BJ (cell line): ENCODE results near the gene ESR1. TPM values are rescaled to one million over a fixed set of nuclear protein-coding genes. Genes with fewer than 3 reads are reported as not detected.
A peak's percentile ranks its signal among the peaks of the same experiment; 100 is the strongest.

Experiments used
- CTCF ChIA-PET: fragments of 350-600 bp; formaldehyde crosslinking; extraction: SDS; loops from one replicate; lab custom pipeline; 2021; ENCODE audit warnings: antibody characterized with exemption, inconsistent platforms; lab: Yijun Ruan, JAX
- POLR2A ChIA-PET: fragments of 300-600 bp; sonication (Branson Sonifier 250); formaldehyde crosslinking; extraction: SDS; loops from one replicate; lab custom pipeline; 2021; ENCODE audit warnings: antibody characterized with exemption; lab: Charles Lee
- DNase-seq: peaks from one replicate; pipeline ENCODE4 v3.0.0-alpha.2; 2011; ENCODE audit warnings: low read depth
- H3K27me3 ChIP-seq: 2 replicates; pipeline ENCODE4 v1.6.0; 2011; ENCODE audit warnings: low read length; ENCODE audit not compliant: control insufficient read depth, insufficient read depth
- H3K36me3 ChIP-seq: 2 replicates; pipeline ENCODE4 v1.5.1; 2011; ENCODE audit warnings: low read length; ENCODE audit not compliant: control insufficient read depth, insufficient read depth
- H3K4me3 ChIP-seq: 2 replicates; pipeline ENCODE4 v1.5.1; 2011; ENCODE audit warnings: low read depth, mild to moderate bottlenecking, control low read depth, low read length
- CTCF ChIP-seq: IDR thresholded peaks from 2 replicates; pipeline ENCODE4 v1.5.1; 2011; ENCODE audit warnings: low read depth, mild to moderate bottlenecking, control low read depth, inconsistent platforms, low read length, moderate library complexity; ENCODE audit not compliant: insufficient read depth
- polyA plus RNA-seq: library from polyadenylated mRNA; depleted of rRNA; stranded (reverse); fragments of >200 nt; gene quantifications from 2 replicates; pipeline ENCODE4 v1.2.3, GENCODE V29; 2011

Gene ESR1
- polyA plus RNA-seq, 1 experiment, result not detected

- DNase-seq, result peak; percentile 19
- ChIA-PET POLR2A (no interaction called here), CTCF (no interaction called here)
- Histone ChIP-seq H3K27me3 (no peaks in the 10 kb centered on the region), H3K36me3 (no peaks in the 10 kb centered on the region), H3K4me3 (no peak overlapping the region)
- no peak for TF ChIP-seq CTCF
These were observed 191.7 kb downstream of the ESR1 start for GRCh38 chr6:151999194-151999593.

- Histone ChIP-seq H3K36me3 (no peaks in the 10 kb centered on the region), H3K4me3 (no peak overlapping the region), H3K27me3 (no peaks in the 10 kb centered on the region)
- ChIA-PET CTCF (no interaction called here), POLR2A (no interaction called here)
- no peak for DNase-seq
- no peak for TF ChIP-seq CTCF
These were observed 193.9 kb downstream of the ESR1 start for GRCh38 chr6:152001408-152001807.

GRCh38 chr6:152002306-152002705 lies 194.8 kb downstream of the ESR1 start:
- ChIA-PET CTCF (interaction anchor here (0.6 kb wide), 1 partner anchor 49 kb away, joined by 3 read pairs; no protein-coding TSS in a partner anchor), POLR2A (no interaction called here)
- TF ChIP-seq CTCF, result no peak
- DNase-seq, result no peak
- Histone ChIP-seq H3K4me3 (no peak overlapping the region), H3K27me3 (no peaks in the 10 kb centered on the region), H3K36me3 (no peaks in the 10 kb centered on the region)

GRCh38 chr6:152004036-152004566 lies 196.6 kb downstream of the ESR1 start:
- CTCF ChIA-PET, result interaction anchor here (1.2 kb wide), 1 partner anchor 98 kb away, joined by 3 read pairs; no protein-coding TSS in a partner anchor
- no peak for DNase-seq
- Histone ChIP-seq H3K36me3 (no peaks in the 10 kb centered on the region), H3K27me3 (no peaks in the 10 kb centered on the region), H3K4me3 (no peak overlapping the region)
- POLR2A ChIA-PET, result no interaction called here
- no peak for TF ChIP-seq CTCF

- no peaks in the 10 kb centered on the region for H3K36me3 ChIP-seq
- H3K4me3 ChIP-seq, result no peak overlapping the region
- ChIA-PET CTCF (interaction anchor here (1.5 kb wide), 1 partner anchor 21 kb away, joined by 4 read pairs; no protein-coding TSS in a partner anchor), POLR2A (interaction anchor here (0.6 kb wide), 1 partner anchor 92 kb away, joined by 4 read pairs; no protein-coding TSS in a partner anchor)
- peak; percentile 72 for DNase-seq
- no peaks in the 10 kb centered on the region for H3K27me3 ChIP-seq
- no peak for TF ChIP-seq CTCF
These were observed 197.4 kb downstream of the ESR1 start for GRCh38 chr6:152004896-152005295.
